ENCODE data around the gene TBC1D3G. TPM values are rescaled to one million over a fixed set of nuclear protein-coding genes. Genes with fewer than 3 reads are reported as not detected.
"Not testable (repeated sequence)": the region's sequence is repeated elsewhere in the genome, so short reads cannot be mapped to it uniquely, and the experiment has no call there.

TBC1D3G gene
- total RNA-seq, result not detected

- not testable (repeated sequence) for DNase-seq (ENCODE audit: low spot score); H3K27me3 ChIP-seq; H3K27ac ChIP-seq; H3K4me1 ChIP-seq; H3K36me3 ChIP-seq; H3K9me3 ChIP-seq; H3K4me3 ChIP-seq
Observed at GRCh38 chr17:36323584-36323983, at the start of gene TBC1D3G. TBC1D3G (plus strand) TSS chr17:36323884; CDS start chr17:36325412, 1,528 bp downstream.

- H3K36me3 ChIP-seq; H3K27me3 ChIP-seq; DNase-seq (ENCODE audit: low spot score); H3K4me1 ChIP-seq; H3K27ac ChIP-seq; H3K9me3 ChIP-seq; H3K4me3 ChIP-seq: not testable (repeated sequence)
Observed at GRCh38 chr17:36283256-36283655, 40.4 kb upstream of the TBC1D3G start.

- not testable (repeated sequence) for H3K9me3 ChIP-seq; H3K27ac ChIP-seq; H3K27me3 ChIP-seq; H3K4me3 ChIP-seq; H3K36me3 ChIP-seq; H3K4me1 ChIP-seq; DNase-seq (ENCODE audit: low spot score)
Observed at GRCh38 chr17:36284219-36284618, 39.5 kb upstream of the TBC1D3G start.

GRCh38 chr17:36289965-36290612 lies 33.6 kb upstream of the TBC1D3G start:
- H3K4me3 ChIP-seq; DNase-seq (ENCODE audit: low spot score); H3K4me1 ChIP-seq; H3K27ac ChIP-seq; H3K36me3 ChIP-seq; H3K9me3 ChIP-seq; H3K27me3 ChIP-seq: not testable (repeated sequence)

GRCh38 chr17:36295161-36295560 lies 28.5 kb upstream of the TBC1D3G start:
- H3K36me3 ChIP-seq; H3K9me3 ChIP-seq; H3K4me1 ChIP-seq; H3K27ac ChIP-seq; DNase-seq (ENCODE audit: low spot score); H3K4me3 ChIP-seq; H3K27me3 ChIP-seq: not testable (repeated sequence)

- not testable (repeated sequence) for H3K27ac ChIP-seq; H3K4me1 ChIP-seq; H3K9me3 ChIP-seq; DNase-seq (ENCODE audit: low spot score); H3K36me3 ChIP-seq; H3K4me3 ChIP-seq; H3K27me3 ChIP-seq
Observed at GRCh38 chr17:36315736-36316135, 7.9 kb upstream of the TBC1D3G start.

GRCh38 chr17:36362496-36362895 lies 38.8 kb downstream of the TBC1D3G start:
- not testable (repeated sequence) for H3K36me3 ChIP-seq; H3K4me1 ChIP-seq; H3K27ac ChIP-seq; H3K9me3 ChIP-seq; H3K27me3 ChIP-seq; DNase-seq (ENCODE audit: low spot score); H3K4me3 ChIP-seq

GRCh38 chr17:36375938-36376337 lies 52.3 kb downstream of the TBC1D3G start:
- H3K4me3 ChIP-seq; DNase-seq (ENCODE audit: low spot score); H3K9me3 ChIP-seq; H3K36me3 ChIP-seq; H3K4me1 ChIP-seq; H3K27ac ChIP-seq; H3K27me3 ChIP-seq: not testable (repeated sequence)

Other genes with a start within 250 kb of the TBC1D3G start
- gene CCL3, start 233.7 kb upstream of the TBC1D3G start, total RNA-seq, result 1 to 10 TPM; 1.0 to 2.0 TPM
- 1 to 10 TPM; 1.7 to 2.8 TPM for gene CCL4, start 220.1 kb upstream of the TBC1D3G start, total RNA-seq
- not detected for gene TBC1D3B, start 147.2 kb upstream of the TBC1D3G start, total RNA-seq
- gene CCL3L1, start 127.1 kb upstream of the TBC1D3G start, total RNA-seq, result not detected
- gene CCL4L2, start 112.8 kb upstream of the TBC1D3G start, total RNA-seq, result under 1 TPM in 1 of 2 donors, not detected in 1; 0.39 TPM
- gene TBC1D3I, start 59.3 kb upstream of the TBC1D3G start, total RNA-seq, result not detected
- not detected for gene TBC1D3H, start 64.6 kb downstream of the TBC1D3G start, total RNA-seq
- 10 to 100 TPM; 16.4 to 17.6 TPM for gene ZNHIT3, start 162.8 kb downstream of the TBC1D3G start, total RNA-seq
- gene MYO19, start 211.0 kb downstream of the TBC1D3G start, total RNA-seq, result 10 to 100 TPM in 1 of 2 donors, 1 to 10 TPM in 1; 8.2 to 12.8 TPM
- 1 to 10 TPM; 2.8 to 3.9 TPM for gene PIGW, start 211.1 kb downstream of the TBC1D3G start, total RNA-seq
- gene GGNBP2, start 221.0 kb downstream of the TBC1D3G start, total RNA-seq, result 10 to 100 TPM; 26.7 to 30.1 TPM